ENCODE data around the gene PPFIA4.

PPFIA4 gene

DNA sequence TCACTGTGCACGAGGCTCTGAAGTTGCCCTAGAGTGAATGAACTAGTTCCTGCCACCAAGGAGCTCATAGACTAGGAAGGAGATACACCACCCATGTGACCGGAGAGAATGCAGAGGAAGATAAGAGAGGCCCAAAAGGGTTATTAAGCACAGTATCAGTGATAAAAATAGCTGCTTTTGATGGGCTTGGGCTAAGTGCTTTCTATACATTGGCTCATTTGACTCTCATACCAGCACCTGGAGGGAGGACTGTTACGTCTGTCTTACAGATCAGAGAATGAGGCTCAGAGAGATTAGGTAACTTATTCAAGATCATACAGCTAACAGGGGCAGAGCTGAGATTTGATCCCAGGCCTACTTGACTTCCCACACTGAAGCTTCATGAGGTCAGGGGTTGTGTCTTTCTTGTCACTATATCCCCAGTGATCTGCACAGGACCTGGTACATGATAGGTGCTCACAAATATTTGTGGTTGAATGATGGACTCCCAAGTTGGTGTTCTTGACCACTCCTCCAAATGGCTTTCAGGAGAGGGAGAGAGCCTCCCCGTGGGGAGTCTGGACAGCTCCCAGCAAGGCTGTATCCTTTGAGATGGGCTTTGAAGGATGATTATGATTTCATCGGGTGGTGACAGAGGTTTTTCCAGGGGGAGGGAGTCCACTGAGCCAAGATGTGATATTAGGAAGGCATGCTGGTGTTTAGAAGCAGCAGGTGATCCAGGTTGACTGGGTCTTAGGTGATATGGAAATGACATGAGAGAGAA lies 14.4 kb downstream of the PPFIA4 start:
- no peak for DNase-seq (ENCODE audit: low spot score)

DNA sequence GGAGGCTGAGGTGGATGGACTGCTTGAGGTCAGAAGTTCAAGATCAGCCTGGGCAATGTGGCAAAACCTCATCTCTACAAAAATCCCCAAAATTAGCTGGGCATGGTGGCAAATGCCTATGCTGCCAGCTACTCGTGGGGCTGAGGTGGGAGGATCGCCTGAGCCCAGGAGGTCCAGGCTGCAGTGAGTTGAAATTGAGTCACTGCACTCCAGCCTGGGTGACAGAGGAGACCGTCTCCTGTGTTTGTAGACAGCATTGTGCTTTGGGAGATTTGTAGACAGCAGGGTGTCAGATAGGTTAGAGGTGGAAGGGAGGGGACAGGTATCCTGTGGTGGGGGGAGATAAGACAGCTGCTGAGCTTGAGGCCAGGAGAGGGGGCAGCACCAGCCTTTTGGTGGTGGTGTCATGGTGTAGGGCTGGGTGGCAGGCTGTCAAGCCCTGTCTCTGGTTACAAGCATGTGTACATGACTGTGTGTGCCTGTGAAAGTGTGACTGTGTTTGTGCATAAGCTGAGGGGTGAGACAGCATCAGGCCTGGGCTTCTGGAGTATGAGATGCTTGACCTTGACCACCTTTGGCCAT lies 15.2 kb downstream of the PPFIA4 start:
- DNase-seq (ENCODE audit: low spot score): no peak

DNA sequence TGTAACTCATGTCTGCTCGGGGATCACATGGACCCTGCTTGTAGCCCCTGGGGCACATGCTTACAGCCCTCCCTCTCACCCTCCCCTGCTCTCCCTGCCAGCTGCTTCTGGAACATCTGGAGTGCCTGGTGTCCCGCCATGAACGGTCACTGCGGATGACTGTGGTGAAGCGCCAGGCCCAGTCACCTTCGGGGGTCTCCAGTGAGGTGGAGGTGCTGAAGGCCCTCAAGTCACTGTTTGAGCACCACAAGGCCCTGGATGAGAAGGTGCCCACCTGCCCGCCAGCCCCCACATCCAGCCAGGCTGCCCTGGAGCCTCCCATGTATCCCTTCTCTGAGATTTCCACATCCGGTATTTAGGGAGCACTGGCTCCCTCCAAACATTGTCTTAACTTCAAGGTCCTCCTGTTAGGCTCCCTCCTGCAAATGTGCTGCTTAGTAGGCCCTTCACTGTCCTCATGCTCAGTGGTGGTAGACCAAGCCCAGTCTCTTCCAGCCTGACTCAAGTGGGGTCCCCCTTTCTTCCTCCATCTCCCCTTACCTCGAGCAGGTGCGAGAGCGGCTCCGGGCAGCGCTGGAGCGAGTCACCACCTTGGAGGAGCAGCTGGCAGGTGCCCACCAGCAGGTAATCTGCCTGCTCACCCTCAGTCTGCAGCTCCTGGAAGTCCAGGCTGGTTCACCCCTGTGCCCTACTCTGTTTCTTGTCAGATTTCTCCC lies 17.7 kb downstream of the PPFIA4 start:
- no peak for DNase-seq (ENCODE audit: low spot score)

- DNase-seq (ENCODE audit: low spot score): no peak
Observed at GRCh38 chr1:203044546-203045250, 18.4 kb downstream of the PPFIA4 start.

DNA sequence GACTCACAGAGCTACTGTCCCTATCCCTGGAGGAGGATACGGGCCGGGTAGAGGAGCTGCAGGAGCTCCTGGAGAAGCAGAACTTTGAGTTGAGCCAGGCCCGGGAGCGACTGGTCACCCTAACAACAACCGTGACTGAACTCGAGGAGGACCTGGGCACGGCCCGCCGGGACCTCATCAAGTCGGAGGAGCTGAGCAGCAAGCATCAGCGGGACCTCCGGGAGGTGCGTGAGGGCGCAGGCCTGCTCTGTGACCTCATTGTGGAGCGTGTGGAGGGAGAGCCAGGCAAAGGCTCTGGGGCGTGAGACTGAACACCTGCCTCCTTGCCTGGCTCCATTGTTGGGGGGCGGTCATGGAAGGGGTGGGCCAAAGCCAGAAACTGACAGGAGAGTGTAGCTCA lies 19.0 kb downstream of the PPFIA4 start:
- DNase-seq (ENCODE audit: low spot score): no peak

- DNase-seq (ENCODE audit: low spot score): peak; percentile 60
Observed at GRCh38 chr1:203045821-203046594, 19.7 kb downstream of the PPFIA4 start.

DNA sequence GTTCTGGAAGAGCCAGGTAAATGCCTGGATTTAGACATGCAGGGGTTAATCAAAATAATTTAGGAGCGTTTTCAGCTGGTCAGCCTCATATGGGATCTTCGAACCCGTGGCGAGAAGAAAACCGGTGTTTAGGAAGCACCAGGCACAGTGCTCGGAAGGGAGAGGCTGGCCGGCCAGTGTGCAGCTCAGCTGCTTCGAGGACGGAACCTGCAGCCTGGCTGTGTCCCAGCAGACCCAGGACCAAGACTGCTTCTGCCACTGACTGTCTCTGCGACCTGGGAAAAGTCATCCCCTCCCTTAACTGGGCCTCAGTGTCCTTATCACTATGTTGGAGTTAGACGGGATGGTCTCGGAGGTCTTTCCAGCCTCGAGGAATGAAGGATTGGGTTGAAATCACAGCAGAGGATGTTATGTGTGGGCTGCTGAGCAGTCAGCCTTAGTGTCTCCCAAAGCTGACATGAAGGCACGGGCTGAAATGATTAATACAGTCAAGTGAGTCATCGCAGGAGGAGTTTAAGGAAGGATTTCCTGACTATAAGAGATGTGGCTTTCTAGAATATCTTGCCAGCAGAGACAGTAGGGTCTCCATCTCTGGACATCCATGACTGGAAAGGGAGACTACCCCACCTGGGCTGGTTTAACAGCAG lies 20.8 kb downstream of the PPFIA4 start:
- no peak for DNase-seq (ENCODE audit: low spot score)

GRCh38 chr1:203048086-203048485 lies 21.8 kb downstream of the PPFIA4 start:
- no peak for DNase-seq (ENCODE audit: low spot score)

DNA sequence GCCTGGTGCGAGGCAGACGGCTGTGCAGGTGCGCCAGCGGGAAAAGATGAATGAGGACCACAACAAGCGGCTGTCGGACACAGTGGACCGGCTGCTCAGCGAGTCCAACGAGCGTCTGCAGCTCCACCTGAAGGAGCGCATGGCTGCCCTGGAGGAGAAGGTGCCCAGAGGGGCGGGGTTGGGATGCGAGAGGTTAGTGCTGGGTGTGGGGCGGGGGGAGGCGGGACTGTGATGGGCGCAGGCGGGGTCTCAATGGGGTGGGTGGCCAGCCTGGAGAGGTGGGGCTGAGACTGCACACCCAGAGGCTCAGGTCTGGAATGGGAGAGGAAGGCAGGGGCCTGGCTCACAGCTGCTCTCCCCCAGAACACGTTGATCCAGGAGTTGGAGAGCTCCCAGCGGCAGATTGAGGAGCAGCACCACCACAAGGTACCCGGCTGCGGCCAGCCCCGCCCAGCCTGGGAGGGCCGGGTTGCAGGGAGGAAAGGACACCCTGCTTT lies 22.3 kb downstream of the PPFIA4 start:
- peak; percentile 79 for DNase-seq (ENCODE audit: low spot score)

GRCh38 chr1:203049077-203049476 lies 22.8 kb downstream of the PPFIA4 start:
- DNase-seq (ENCODE audit: low spot score): no peak

- DNase-seq (ENCODE audit: low spot score): no peak
Observed at GRCh38 chr1:203049576-203050180, 23.4 kb downstream of the PPFIA4 start.

DNA sequence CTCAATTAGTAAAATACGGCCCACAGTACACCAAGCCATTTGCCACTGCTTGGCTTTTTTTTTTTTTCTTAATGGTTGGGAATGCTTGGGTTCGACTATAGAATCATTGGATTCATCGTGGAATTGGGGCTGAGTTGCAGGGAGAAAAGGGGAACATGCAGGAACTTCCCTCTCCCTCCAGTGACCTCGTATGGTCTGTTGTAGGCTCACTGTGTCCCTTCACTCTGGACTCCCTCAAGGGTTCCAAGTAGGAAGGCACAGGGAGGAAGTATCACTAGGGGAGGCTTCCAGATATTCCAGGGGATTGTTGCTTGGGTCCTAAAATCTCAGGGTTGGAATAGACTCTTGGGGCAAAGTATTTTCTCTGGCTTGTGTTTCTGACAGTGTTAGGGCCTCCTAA lies 24.5 kb downstream of the PPFIA4 start:
- no peak for DNase-seq (ENCODE audit: low spot score)

DNA sequence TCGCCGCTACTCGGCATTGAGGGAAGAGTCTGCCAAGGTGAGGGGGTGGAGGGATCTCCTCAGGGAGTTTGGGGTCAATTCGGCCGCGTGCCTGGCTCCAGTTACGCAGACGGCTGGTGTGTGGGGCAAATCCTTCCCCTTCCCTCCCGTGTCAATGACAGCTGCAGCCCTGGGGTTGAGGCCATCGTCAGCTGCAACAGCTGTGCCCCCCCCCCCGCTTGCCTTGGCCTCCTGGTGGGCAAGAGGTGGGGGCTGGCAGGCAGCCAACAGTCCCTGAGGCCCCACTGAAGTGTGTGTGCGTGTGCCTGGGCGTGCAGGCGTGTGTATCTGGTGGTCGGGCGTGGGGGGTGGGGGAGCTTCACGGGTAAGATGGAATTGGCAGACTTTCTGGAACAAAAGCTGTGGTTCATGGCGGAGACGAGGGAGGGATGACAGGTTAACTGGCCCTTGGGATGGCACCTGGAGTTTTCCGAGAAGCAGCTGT lies 25.6 kb downstream of the PPFIA4 start:
- DNase-seq (ENCODE audit: low spot score): no peak

DNA sequence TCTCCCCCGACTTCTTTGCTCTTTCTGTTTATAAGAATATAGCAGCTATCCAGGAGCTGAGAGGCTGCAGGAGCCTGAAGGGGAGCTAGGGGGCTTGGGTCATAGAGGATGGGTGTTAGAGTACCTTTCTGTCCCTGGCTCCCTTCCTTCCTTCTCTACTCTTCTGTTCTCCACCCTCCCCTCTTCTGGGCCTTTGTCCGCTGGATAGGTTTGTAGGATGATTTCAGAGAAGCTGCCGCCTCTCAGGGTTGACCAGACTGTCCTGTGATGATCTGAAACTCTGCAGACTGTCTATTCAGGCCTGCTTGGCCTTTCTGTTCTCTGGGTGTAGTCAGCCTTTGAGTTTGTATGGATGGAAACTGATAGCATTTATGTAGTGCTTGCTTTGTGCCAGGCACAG lies 26.3 kb downstream of the PPFIA4 start:
- DNase-seq (ENCODE audit: low spot score): no peak

GRCh38 chr1:203054184-203054583 lies 27.9 kb downstream of the PPFIA4 start:
- no peak for DNase-seq (ENCODE audit: low spot score)

DNA sequence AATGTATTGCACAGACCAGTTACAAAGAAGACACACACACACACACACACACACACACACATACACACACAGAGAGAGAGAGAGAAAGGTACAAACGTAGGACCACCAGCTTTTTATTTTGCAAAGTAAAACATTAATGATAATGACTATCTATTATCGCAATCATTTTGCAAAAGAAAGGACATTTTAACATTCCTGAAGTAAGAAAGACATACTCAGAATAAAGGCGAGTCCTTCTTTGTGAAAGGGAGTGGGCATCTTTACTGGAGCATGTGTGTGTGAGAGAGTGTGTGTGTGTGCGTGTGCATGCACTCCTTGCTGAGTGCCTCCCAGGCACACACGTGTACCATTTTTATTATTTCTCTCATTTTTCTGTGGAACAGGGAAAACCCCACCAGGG lies 28.4 kb downstream of the PPFIA4 start:
- DNase-seq (ENCODE audit: low spot score): no peak

DNA sequence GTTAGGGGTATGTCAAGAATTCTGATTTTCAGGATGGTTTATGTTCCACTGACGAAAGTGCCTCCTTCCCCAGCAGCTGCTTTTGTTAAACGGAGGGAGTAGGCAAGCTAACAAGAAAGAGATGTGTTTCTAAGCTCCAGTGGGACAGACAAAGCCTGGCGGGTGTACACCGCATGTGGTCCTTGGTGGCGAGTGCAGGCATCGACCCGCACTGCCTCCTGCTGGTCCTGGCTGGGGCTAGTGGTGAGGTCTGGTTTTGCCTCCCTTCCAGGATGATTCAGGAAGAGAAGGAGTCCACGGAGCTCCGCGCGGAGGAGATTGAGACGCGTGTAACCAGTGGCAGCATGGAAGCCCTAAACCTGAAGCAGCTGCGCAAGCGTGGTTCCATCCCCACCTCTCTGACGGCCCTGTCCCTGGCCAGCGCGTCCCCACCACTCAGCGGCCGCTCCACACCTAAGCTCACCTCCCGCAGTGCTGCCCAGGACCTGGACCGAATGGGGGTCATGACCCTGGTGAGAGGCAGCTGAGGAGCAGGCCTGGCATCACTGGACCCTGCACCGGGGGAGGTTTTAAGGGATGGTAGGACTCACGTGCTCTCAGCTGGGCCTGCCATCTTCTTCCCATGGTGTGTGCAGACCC lies 29.0 kb downstream of the PPFIA4 start:
- no peak for DNase-seq (ENCODE audit: low spot score)

DNA sequence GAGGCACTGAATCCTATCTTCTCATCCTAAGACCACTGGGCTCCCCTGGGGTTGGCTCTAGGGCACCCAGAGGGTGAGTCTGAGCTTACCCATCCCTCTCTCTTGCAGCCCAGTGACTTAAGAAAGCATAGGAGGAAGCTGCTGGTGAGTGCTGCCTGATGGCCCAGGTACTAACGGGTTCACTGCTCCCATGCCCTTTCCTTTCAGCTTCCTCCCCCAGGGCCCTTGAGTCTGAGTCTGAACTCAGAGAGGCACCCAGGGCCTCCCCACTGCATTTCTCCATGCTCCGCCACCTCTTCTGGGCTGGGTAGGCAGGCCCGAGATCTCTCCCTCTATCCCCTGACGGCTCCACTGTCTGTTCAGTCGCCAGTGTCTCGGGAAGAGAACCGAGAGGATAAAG lies 29.7 kb downstream of the PPFIA4 start:
- no peak for DNase-seq (ENCODE audit: low spot score)

DNA sequence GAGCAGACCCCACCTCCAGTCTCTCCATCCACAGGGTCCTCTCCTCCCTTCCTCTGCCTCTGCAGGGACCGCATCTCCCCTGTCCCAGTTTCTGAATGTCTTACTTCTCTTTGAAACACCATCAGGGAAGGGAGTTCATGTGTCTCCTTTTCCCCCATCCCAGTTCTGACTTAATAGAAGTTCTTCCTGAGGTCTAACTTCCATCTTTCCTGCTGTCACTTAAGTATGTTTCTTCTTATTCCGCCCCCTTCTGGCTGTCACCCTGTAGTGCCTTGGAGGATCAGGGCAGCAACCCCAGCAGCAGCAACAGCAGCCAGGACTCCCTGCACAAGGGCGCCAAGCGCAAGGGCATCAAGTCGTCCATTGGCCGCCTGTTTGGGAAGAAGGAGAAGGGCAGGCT lies 30.2 kb downstream of the PPFIA4 start:
- no peak for DNase-seq (ENCODE audit: low spot score)
